GM11168 (cell line): ENCODE data around the gene TPR.

ENCODE experiments used
- in situ Hi-C: fragments of 300-500 bp; cut with MboI; formaldehyde crosslinking; loops from one replicate; pipeline ENCODE4 v1.12.0; 2022; ENCODE audit warnings: low sequenced_read_pairs; ENCODE audit not compliant: unreplicated experiment

Gene TPR

DNA sequence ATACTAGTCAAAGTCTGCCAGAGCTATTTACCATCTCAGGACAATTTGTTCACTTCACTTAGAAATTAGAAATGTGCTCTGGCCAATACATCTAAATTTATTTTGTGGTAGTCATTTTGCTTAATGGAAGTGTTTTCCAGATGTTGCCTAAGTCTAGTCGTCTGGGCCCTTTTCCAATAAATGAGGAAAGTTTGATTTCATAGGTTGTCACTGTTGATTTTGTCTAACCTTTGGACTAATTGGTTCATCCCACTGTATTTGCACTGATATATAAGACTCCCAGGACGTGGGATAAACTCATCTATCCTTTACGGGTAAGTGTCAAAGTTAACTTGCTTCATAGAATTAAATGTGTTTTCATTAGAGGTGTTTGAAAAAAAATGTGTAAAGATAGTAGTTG is 79.1 kb downstream of the TPR start, which contains the start of gene PRG4:
TSS of gene PRG4 (plus strand) at position 300 of the 400 bp plus-strand sequence.
- in situ Hi-C loops: no loop called here

DNA sequence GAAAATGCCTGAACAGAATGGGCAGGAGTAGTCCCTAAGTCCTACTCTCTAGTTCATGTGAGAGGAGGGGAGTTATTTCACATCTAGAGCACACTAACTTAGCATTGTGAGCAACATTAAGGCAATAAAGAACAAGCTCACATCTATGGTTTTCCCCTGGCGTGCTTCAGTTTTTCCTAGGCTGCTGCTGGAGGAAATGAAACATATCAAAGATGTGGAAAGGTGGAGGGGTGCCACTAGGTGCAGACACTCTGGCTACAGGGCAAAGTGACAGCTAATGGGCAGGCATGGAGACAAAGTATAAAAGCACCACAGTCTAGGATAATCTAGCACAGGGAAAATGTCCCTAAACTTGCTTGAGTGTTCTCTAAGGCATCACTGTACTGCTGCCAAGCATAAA is 82.2 kb downstream of the TPR start:
- in situ Hi-C loops: no loop called here

DNA sequence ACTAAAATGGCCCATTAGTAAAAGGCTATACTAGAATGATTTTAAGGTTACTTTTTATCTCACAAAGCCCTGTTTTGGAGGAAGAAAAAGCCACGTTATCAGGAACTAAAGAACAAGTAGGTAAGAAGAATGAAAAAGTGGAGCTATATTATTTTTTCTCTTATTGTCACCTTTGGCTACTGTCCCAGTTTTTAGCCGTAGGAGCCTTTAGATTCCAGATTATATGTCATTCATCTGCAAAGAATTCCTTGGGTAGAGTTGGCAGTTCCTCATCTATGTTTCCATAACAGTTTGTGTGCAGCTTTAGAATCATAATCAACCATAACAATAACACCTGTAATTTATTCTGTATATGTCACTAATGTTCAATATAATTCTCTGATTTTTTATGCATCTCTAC is 83.8 kb downstream of the TPR start:
- in situ Hi-C loops: no loop called here

DNA sequence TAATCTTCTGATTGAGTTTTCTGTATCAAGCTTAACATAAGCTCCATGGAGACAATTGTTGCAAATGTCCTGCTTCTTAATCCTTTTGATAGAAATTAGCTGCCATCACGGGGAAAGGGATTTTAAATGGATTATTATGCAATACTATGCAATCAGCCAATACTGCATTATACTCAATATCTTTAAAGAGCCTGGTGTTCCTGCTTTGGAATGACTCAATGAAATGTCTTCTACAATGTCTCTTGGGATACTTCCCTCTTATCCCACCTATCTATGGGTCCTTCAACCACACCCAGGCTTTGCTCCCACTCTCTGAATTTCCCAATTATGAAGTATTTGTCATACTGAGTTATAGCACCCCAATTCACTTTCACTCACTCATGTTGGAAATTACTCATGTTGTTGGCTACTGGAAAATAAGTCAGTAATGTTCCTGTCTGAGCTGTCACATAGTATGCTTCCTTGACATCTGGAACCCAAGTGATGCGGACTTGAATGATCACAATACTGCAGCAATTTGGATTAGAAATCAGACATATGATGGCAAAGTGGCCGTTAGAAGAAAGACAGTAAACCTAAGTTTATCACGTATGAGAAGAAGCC is 85.0 kb downstream of the TPR start:
- in situ Hi-C loops: no loop called here

DNA sequence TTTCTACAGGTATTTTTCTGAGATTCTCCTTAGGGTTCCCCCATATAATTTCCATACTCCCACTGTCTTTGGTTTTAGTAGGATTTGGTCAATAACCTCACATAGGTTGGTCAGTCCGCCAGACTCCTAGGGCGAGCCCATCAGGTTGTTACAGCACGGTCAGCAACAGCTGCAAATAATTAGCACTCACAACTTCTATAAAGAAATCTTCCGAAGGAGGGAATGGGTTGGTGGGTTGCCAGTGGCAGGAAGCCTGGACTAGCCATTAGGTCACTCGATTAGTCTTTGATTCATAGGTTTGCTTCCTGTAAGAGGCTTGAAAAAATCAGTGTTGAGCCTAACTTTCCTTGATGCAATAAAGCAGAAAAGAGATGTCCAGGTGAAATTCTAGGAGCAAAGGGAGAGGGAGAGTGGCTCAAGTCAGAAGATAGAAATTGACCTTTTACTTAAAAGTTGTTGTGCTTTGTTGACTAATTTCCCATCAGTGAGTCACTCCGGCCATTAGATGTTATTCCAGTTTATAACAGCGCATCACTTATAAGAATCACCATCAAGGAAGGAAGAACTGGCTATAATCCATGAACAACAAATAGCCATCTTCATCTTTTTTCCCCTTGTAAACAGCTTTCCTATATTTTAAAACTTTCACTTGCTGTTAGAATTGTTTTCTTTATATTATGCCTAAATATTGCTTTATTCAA is 88.3 kb downstream of the TPR start:
- in situ Hi-C loops: no loop called here

DNA sequence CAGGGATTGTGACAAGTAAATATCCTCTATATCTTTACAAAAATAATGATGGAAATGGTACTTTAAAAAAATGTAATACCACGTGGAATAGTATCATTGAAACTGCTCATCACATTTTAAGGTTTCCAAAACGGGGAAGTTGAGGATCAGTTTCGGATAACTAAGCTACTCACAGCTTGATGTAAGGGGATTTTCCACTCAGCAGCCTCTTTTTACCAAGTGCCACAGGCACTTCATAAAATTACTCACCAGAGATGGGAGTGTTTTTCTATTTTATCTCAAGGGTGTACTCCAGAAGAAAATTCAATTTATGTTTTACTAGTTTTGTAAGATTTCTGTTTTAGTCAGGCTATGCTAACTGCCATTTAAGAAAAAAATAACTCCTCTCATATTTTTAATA is 91.7 kb downstream of the TPR start:
- in situ Hi-C loops: no loop called here

DNA sequence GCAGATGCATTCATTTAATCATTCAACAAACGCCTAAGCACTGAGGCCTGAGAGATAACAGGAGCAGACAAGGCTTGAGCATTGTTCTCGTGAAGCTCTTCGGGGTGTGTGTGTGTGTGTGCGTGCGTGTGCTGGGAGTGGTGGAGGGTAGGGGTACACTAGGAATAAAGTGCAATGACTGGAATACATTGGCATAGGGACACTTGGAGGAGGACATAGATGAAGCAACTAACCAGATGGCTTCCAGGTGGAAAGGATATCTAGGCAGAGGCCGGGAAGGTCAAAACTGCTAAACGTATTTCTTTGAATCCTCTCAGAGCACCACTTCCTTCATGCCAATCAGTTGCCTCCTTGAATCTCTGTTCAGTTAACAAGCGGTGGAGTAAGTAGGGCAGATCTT is 92.6 kb downstream of the TPR start:
- in situ Hi-C loops: no loop called here

DNA sequence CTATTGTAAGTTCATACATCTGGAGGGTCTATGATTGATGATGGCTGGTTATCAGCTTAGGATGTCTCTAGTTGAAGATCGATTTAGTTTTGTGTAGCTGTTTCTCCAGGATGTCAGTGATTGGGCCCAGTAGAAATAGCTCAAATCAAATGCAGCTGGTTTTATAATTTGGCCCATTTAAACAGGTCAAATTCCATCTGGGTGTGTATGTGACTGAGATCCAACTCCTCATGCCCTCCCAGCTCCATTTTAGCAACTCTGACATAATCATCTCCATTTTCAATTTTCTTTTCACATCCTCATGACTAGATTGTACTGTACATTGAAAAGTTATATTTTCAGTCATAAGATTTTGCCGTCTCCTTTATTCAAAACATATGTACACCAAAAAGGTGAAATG is 99.2 kb downstream of the TPR start:
- in situ Hi-C loops: no loop called here

DNA sequence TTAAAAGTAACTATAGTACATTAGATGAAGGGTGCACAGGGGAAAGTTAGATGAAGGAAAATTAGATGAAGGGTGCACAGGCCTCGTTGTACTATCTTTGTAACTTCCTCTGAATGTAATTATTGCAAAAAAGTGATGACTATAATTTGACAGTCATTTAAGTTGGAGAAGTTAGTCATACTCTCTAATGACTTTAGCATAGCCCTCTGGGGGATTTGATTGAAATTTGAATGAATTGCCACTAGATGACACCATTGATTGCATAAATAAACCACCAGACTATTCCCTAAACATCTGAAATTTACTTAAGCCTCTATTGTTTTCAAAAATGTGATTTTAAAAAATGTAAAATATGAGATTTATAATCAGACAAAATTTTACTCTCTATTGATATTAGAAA is 102.6 kb downstream of the TPR start:
- in situ Hi-C loops: no loop called here

DNA sequence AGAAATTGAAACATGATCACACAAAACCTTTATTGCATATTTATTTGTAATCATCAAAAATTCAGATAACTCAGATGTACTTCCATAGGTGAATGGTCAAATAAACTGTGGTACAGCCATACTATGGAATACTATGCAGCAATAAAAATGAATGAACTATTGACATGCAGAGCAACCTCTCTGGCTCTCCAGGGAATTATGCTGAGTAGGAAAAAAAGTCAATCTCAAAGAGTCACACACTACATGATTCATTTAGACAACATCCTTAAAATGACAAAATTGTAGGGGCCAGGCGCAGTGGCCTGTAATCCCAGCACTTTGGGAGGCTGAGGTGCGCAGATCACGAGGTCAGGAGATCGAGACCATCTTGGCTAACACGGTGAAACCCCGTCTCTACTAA is 104.0 kb downstream of the TPR start:
- in situ Hi-C loops: no loop called here
